AG08396 (cell line): Measurements from ENCODE around the gene GAN.
A peak's percentile ranks its signal among the peaks of the same experiment; 100 is the strongest.

Experiments used
- DNase-seq: peaks from one replicate; pipeline ENCODE4 v3.0.0; 2012; ENCODE audit warnings: low spot score, mixed read lengths

GAN gene

GRCh38 chr16:81353895-81354294 is 39.1 kb downstream of the GAN start:
- no peak for DNase-seq

DNA sequence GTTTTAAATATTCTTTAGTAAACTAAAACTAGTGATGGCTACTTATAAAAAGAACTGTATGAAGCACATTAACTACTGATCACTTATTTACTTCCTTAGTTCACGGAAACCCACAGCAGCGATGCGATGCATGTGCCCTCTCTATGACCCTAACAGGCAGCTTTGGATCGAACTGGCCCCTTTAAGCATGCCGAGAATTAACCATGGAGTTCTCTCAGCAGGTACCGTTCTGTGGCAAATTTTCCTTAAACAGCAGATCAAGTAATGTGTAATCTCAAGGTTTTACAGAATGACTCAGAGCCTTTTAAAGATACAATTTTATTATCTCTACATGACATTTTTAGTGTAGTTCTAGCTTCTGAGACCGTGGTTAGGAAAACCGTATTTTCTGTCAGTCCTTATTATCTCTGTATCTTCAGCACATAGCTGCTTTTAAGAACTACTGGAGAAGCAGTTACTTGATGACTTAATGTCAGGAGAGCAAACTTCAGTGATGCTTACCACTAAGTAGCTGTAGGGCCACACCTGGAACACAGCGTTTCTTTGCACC is 43.0 kb downstream of the GAN start:
- no peak for DNase-seq

DNA sequence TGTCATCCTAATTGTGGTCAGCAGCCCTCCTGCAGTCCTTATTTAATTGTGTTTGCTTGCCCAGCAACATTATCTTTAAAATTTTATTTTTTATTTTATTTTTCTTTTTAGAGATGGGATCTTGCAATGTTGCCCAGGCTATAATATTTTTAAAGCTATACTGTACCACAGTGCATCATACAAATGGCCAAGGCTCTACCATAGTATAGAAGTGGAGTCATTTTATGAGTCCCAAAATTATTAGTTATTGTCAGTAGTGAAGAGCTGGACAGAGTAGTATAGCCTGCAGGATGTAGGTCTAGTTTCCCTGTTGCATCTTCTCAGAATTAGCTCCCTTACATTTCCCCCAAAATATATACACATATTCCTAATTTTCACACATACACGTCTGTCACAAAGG is 44.1 kb downstream of the GAN start:
- no peak for DNase-seq

GRCh38 chr16:81360135-81360534 is 45.4 kb downstream of the GAN start:
- DNase-seq: no peak

DNA sequence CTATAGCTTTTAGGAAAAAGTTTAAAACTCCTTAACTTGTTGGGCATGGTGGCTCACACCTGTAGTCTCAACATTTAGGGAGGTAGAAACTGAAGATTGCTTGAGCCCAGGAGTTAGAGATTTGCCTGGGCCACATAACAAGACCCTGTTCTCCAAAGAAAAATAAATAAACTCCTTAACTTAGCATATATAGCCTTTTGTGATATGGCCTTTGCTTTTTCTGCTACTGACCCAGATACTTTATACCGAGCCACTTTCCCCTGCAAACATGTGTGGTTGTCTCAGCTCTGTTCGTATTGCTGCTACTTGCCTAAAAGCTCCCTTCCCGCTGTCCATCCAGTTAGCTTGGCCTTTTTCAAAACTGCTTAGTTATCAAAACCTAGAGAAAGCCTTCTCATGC is 51.0 kb downstream of the GAN start:
- no peak for DNase-seq

DNA sequence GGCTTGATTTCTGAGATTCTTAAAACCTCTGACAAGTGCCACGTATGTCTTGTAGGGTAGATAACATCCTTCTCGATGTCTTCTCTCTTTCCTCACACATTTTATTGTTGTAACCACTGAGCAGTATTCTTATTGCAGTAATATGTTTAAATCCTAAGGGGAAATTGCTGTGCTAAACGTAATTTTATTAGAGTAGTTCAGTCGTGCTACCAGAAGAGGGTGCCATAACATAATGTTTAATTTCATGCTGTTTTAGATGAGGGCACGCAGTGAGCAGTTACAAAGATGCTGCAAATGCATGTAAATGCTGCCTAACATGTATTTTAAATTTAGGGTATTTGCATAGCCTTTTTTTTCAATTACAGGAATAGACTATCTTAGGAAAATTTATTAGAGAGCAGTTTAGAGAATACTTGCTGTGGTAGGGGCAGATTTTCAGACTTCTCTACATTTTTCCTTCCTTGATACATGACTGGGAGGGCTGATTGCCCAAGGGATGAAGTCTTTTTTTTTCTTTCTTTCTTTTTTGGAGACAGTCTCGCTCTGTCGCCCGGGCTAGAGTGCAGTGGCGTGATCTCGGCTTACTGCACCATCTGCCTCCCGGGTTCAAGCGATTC is 51.7 kb downstream of the GAN start:
- DNase-seq: peak; percentile 49

GRCh38 chr16:81367821-81368220 is 53.1 kb downstream of the GAN start:
- DNase-seq: no peak

GRCh38 chr16:81369888-81370504 is 55.2 kb downstream of the GAN start:
- DNase-seq: no peak

GRCh38 chr16:81371106-81371505 is 56.3 kb downstream of the GAN start:
- DNase-seq: no peak

DNA sequence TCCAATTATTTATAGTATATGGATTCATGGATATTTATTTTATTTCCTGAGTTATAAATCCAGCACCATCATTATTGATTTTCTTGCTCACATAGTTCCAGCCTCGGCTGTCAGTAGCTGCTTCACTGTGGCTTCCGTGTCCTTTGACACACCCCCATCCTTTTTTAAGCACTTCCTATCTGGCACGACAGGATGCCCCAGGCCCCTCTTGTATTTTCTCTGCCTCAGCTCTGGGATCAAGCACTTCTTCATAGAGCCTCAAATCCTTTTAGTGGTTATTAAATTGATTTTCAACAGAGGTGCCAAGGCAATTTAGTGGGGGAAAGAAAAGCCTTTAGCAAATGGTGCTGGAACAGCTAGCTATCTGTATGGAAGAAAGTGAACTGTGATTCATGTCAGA is 59.8 kb downstream of the GAN start:
- DNase-seq: no peak

GRCh38 chr16:81376880-81377279 is 62.1 kb downstream of the GAN start:
- DNase-seq: no peak

- no peak for DNase-seq
Observed at GRCh38 chr16:81378049-81378448, 63.3 kb downstream of the GAN start.

- DNase-seq: no peak
Observed at GRCh38 chr16:81380932-81381331, 66.2 kb downstream of the GAN start.

DNA sequence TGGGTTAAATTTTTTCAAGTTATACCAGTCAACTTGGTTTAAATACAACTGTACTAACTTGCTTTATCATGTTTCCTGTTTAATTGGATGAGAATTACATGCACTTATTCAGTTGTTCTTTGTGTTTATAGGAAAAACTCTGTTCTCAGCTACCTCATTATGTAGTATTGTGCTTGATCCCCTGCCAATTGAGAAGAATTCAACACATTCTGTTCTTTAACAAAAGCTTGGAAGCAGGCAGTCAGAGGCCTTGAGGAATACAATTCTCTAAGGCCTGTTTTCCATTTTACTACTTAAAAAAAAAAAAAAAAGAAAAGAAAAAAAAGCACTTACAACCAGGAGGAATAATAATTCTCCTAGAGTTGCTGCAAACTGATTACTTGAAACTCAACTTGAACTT is 69.2 kb downstream of the GAN start:
- no peak for DNase-seq

- no peak for DNase-seq
Observed at GRCh38 chr16:81385031-81385756, 70.4 kb downstream of the GAN start.

GRCh38 chr16:81388357-81388756 is 73.6 kb downstream of the GAN start:
- no peak for DNase-seq

- DNase-seq: no peak
Observed at GRCh38 chr16:81390840-81391239, 76.1 kb downstream of the GAN start.

DNA sequence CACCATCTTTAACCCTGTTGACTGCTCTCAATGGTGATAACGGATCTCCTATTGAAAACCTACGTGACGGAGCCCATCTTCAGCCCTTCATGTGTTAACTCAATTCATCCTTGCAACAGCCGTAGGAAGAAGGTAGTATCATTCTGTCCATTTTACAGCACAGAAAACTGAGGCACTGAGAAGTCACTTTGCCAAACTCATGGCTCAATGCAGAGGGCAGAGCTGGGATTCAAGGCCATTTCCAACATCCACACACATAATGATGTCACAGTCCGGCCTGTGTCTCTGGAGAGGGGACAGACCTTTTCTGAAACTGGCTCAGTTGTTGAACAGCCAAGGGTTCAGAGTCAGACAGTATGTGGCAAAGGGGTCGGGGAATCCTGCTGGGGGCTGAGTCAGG is 77.2 kb downstream of the GAN start:
- DNase-seq: no peak

DNA sequence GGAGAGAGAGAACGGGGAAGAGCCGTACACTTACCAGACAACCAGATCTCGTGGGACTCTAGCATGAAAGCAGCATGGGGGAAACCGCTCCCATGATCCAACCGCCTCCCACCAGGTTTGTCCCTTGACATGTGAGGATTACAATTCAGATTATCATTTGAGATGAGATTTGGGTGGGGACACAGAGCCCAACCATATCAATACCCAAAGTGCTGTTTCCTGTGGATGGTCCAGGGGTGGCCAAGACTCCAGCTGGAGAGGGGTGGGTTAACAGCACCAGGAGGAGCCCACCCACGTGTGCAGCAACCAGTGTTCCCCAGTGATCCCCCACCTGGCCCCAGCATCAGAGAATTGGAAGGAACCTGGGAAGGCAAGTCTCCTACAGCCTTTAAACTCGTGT is 79.7 kb downstream of the GAN start:
- no peak for DNase-seq

- DNase-seq: no peak
Observed at GRCh38 chr16:81394966-81395655, 80.3 kb downstream of the GAN start.

DNA sequence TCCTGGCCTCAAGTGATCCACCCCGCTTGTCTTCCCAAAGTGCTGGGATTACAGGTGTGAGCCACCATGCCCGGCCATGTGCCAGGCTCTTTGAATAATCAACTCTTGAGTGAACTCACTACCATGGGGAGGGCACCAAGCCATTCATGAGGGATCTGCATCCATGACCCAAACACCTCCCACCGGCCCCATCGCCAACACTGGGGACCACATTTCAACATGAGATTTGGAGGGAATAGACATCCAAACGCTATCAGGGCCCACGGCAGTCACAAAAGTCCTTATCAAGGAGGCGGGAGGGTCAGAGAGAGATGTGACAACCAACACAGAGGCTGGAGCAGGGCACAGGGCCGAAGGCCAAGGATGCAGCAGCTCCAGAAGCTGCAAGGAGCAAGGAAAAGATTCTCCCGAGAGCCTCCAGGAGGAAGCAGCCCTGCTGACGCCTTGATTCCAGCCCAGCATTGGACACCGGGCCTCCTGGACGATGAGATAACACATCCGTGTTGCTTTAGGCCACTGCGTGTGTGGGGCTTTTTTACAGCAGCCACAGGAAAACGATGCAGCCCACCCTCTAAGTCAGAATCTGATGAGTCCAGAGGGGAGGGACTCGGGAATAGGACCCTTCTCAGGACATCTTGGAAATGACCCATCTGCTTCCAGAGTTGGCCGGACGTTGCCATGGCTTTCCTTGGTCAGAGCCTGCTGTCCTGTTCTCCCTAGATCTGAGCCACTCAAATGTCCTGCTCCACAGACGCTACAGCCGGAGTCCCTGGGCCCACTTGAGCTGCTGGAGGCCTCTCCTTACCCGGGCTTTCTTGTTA is 82.5 kb downstream of the GAN start:
- no peak for DNase-seq
